ENCODE data around the gene AEBP2.
A peak's percentile ranks its signal among the peaks of the same experiment; 100 is the strongest.

Gene AEBP2

GRCh38 chr12:19437996-19438395 is 1.3 kb upstream of the AEBP2 start:
- H3K27ac ChIP-seq = no peak overlapping the region
- TF ChIP-seq ZFX (IDR thresholded peaks at IDR 0.05; ENCODE audit: borderline replicate concordance) = no peak
- no peak for TF ChIP-seq CTCF (IDR thresholded peaks at IDR 0.05)

- peak overlapping the region; percentile 86 for H3K27ac ChIP-seq
- no peak for TF ChIP-seq ZFX (IDR thresholded peaks at IDR 0.05; ENCODE audit: borderline replicate concordance)
Observed at GRCh38 chr12:19440019-19440858, 947 bp downstream of the AEBP2 start.

- TF ChIP-seq ZFX (IDR thresholded peaks at IDR 0.05; ENCODE audit: borderline replicate concordance) (no peak), CTCF (IDR thresholded peaks at IDR 0.05) (no peak)
- peak overlapping the region; percentile 86 for H3K27ac ChIP-seq
Observed at GRCh38 chr12:19440916-19441315, 1.6 kb downstream of the AEBP2 start.

GRCh38 chr12:19443585-19443984 is 4.3 kb downstream of the AEBP2 start:
- TF ChIP-seq ZFX (IDR thresholded peaks at IDR 0.05; ENCODE audit: borderline replicate concordance) = no peak
- TF ChIP-seq CTCF (IDR thresholded peaks at IDR 0.05) = no peak
- no peak overlapping the region for H3K27ac ChIP-seq

- TF ChIP-seq ZFX (IDR thresholded peaks at IDR 0.05; ENCODE audit: borderline replicate concordance) (no peak), CTCF (IDR thresholded peaks at IDR 0.05) (no peak)
- H3K27ac ChIP-seq = no peak overlapping the region
Observed at GRCh38 chr12:19444097-19444496, 4.8 kb downstream of the AEBP2 start.

- no peak overlapping the region for H3K27ac ChIP-seq
- TF ChIP-seq ZFX (IDR thresholded peaks at IDR 0.05; ENCODE audit: borderline replicate concordance) (no peak), CTCF (IDR thresholded peaks at IDR 0.05) (no peak)
Observed at GRCh38 chr12:19447386-19447785, 8.1 kb downstream of the AEBP2 start.

- H3K27ac ChIP-seq = no peak overlapping the region
Observed at GRCh38 chr12:19449814-19450213, 10.5 kb downstream of the AEBP2 start.

More at GRCh38 chr12:19449814-19450213, 10.5 kb downstream of the AEBP2 start:
- TF ChIP-seq ZFX (IDR thresholded peaks at IDR 0.05; ENCODE audit: borderline replicate concordance) (no peak), CTCF (IDR thresholded peaks at IDR 0.05) (no peak)
